Measurements from ENCODE around the gene PARD3.
A peak's percentile ranks its signal among the peaks of the same experiment; 100 is the strongest.
"Not testable (repeated sequence)": the region's sequence is repeated elsewhere in the genome, so short reads cannot be mapped to it uniquely, and the experiment has no call there.

The PARD3 gene

GRCh38 chr10:34815185-34816084 lies at the start of gene PARD3:
Gene PARD3, minus strand, starts transcription at chr10:34815296. Its CDS starts 301 bp downstream, at chr10:34814995.
- DNase-seq: no peak

- DNase-seq: peak; percentile 3
These were observed 49.3 kb upstream of the PARD3 start for GRCh38 chr10:34864149-34865067.

- no peak for DNase-seq
These were observed 47.8 kb upstream of the PARD3 start for GRCh38 chr10:34862892-34863291.

- DNase-seq: peak; percentile 65
These were observed 46.4 kb upstream of the PARD3 start for GRCh38 chr10:34861293-34862021.

GRCh38 chr10:34859170-34859569 lies 44.1 kb upstream of the PARD3 start:
- no peak for DNase-seq

GRCh38 chr10:34858003-34858402 lies 42.9 kb upstream of the PARD3 start:
- DNase-seq: no peak

- no peak for DNase-seq
These were observed 39.1 kb upstream of the PARD3 start for GRCh38 chr10:34854147-34854601.

- no peak for DNase-seq
These were observed 38.3 kb upstream of the PARD3 start for GRCh38 chr10:34853357-34853756.

GRCh38 chr10:34850558-34850957 lies 35.5 kb upstream of the PARD3 start:
- no peak for DNase-seq

GRCh38 chr10:34850036-34850435 lies 34.9 kb upstream of the PARD3 start:
- DNase-seq: no peak

GRCh38 chr10:34845070-34845469 lies 30.0 kb upstream of the PARD3 start:
- DNase-seq: no peak

- DNase-seq: no peak
These were observed 29.4 kb upstream of the PARD3 start for GRCh38 chr10:34844448-34844847.

- not testable (repeated sequence) for DNase-seq
These were observed 28.4 kb upstream of the PARD3 start for GRCh38 chr10:34843470-34843869.

- DNase-seq: no peak
These were observed 23.3 kb upstream of the PARD3 start for GRCh38 chr10:34838366-34838900.

- no peak for DNase-seq
These were observed 20.9 kb upstream of the PARD3 start for GRCh38 chr10:34835908-34836508.

- no peak for DNase-seq
These were observed 19.2 kb upstream of the PARD3 start for GRCh38 chr10:34834274-34834673.

- no peak for DNase-seq
These were observed 15.2 kb upstream of the PARD3 start for GRCh38 chr10:34830217-34830822.

- DNase-seq: no peak
These were observed 12.0 kb upstream of the PARD3 start for GRCh38 chr10:34826857-34827766.

- DNase-seq: no peak
These were observed 11.1 kb upstream of the PARD3 start for GRCh38 chr10:34826221-34826620.

GRCh38 chr10:34825414-34825813 lies 10.3 kb upstream of the PARD3 start:
- no peak for DNase-seq

GRCh38 chr10:34824870-34825269 lies 9.8 kb upstream of the PARD3 start:
- no peak for DNase-seq
